ENCODE data around the gene MLF1. TPM values are rescaled to one million over a fixed set of nuclear protein-coding genes. Genes with fewer than 3 reads are reported as not detected.

The MLF1 gene
- total RNA-seq, 4 donors from 2014 or later: 9.3 to 19.4 (median 13.5) TPM

DNA sequence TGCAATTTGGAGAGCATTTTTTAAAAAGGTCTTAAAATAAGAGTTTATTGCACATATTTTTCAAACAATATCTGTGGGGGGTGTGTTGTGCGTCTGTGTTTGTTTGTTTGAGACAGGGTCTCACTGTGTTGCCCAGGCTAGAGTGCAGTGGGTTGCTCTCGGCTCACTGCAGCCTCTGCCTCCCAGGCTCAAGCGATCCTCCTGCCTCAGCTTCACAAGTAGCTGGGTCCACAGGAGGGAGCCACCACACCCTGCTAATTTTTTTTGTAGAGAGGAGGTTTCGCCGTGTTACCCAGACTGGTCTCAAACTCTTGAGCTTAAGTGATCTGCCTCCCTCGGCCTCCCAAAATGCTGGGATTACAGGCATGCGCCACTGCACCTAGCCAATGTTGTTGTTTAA lies 2.7 kb downstream of the MLF1 start:
- H3K4me3 ChIP-seq: no peak overlapping the region
- no peak overlapping the region for H3K27ac ChIP-seq
- TF ChIP-seq, protein P1, sequence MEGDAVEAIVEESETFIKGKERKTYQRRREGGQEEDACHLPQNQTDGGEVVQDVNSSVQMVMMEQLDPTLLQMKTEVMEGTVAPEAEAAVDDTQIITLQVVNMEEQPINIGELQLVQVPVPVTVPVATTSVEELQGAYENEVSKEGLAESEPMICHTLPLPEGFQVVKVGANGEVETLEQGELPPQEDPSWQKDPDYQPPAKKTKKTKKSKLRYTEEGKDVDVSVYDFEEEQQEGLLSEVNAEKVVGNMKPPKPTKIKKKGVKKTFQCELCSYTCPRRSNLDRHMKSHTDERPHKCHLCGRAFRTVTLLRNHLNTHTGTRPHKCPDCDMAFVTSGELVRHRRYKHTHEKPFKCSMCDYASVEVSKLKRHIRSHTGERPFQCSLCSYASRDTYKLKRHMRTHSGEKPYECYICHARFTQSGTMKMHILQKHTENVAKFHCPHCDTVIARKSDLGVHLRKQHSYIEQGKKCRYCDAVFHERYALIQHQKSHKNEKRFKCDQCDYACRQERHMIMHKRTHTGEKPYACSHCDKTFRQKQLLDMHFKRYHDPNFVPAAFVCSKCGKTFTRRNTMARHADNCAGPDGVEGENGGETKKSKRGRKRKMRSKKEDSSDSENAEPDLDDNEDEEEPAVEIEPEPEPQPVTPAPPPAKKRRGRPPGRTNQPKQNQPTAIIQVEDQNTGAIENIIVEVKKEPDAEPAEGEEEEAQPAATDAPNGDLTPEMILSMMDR (IDR thresholded peaks at IDR 0.05): no peak
- no peak for TF ChIP-seq POLR2A (IDR thresholded peaks at IDR 0.05)
- no peak for TF ChIP-seq EP300 (IDR thresholded peaks at IDR 0.05)
- H3K36me3 ChIP-seq: no peaks in the 10 kb centered on the region
- H3K4me1 ChIP-seq: peaks cover 0 to 21% (median 0%) of the 10 kb centered on the region in 4 donors
- no peaks in the 10 kb centered on the region for H3K9me3 ChIP-seq
- no peak for DNase-seq (ENCODE audit: low spot score in 2 of 2)
- WGBS, 2 donors: 85 to 91% methylated on average over 7 of the region's 7 CpGs
- no peaks in the 10 kb centered on the region for H3K27me3 ChIP-seq

DNA sequence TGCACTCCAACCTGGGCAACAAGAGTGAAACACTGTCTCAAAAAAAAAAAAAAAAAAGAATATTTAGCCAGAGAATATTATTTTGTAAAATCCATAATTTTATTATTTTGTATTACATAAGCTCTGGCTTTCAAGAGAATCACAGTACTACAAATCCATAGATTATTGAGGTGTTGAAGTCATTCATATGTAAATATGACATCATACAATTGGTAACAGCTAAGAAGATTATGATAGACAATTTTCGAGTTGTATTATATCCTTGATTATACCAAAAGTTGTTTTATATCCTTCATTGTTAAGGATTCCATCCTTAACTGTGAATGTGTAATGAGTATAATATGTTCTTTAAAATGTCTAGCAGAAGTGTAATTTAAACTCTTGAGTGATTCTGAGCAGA lies 3.7 kb downstream of the MLF1 start:
- Histone ChIP-seq H3K4me1 (peaks cover 0 to 21% (median 0%) of the 10 kb centered on the region in 4 donors), H3K27ac (no peak overlapping the region), H3K27me3 (no peaks in the 10 kb centered on the region), H3K4me3 (no peak overlapping the region), H3K9me3 (no peaks in the 10 kb centered on the region), H3K36me3 (no peaks in the 10 kb centered on the region)
- TF ChIP-seq POLR2A (IDR thresholded peaks at IDR 0.05) (no peak), EP300 (IDR thresholded peaks at IDR 0.05) (no peak)
- TF ChIP-seq, protein P1 (IDR thresholded peaks at IDR 0.05): no peak
- DNase-seq (ENCODE audit: low spot score in 2 of 2): no peak
- WGBS, 2 donors: 76 to 83% methylated on average over 1 of the region's 1 CpG

DNA sequence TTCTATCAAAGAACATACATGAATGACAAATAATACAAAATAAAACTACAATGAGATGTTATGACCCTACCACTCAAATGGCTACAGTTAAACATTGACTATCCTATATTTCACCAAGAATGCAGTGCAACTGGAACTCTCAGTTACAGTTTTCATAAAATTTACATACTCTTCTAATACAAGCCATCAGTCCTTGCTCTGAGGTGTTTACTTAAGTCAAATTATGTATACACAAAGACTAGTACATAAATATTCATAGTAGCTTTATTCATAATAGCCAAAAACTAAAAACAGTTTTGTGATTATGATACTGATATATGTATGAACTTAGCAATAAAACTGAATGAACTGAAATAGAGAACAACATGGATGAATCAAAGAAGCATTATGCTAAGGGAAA lies 19.2 kb downstream of the MLF1 start:
- no peaks in the 10 kb centered on the region for H3K27me3 ChIP-seq
- H3K9me3 ChIP-seq: no peaks in the 10 kb centered on the region
- peaks cover 0 to 6% (median 0%) of the 10 kb centered on the region in 3 donors for H3K36me3 ChIP-seq
- TF ChIP-seq, protein P1 (IDR thresholded peaks at IDR 0.05): no peak
- no peak for TF ChIP-seq POLR2A (IDR thresholded peaks at IDR 0.05)
- TF ChIP-seq EP300 (IDR thresholded peaks at IDR 0.05): no peak
- DNase-seq (ENCODE audit: low spot score in 2 of 2): no peak
- H3K27ac ChIP-seq: no peak overlapping the region
- H3K4me3 ChIP-seq: no peak overlapping the region
- H3K4me1 ChIP-seq: no peaks in the 10 kb centered on the region

DNA sequence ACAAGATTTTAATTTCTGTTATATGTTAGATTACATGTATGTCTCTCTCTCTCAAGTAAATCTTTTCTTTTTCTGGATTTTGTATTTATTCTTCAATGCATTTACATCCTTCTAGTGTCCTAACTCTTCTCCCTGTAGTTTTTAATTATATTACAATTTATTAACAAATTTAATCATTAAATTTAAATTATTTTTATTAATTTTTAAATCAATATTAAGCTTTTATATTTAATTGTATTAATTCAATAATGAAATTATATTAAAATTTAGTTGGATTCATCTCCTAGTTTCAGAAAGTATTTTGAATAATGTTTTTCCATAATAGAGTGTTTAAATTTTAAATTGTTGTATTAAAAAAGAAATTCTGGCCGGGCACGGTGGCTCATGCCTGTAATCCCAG lies 29.8 kb downstream of the MLF1 start:
- Histone ChIP-seq H3K36me3 (peaks cover 0 to 24% (median 0%) of the 10 kb centered on the region in 3 donors), H3K27ac (no peak overlapping the region), H3K9me3 (no peaks in the 10 kb centered on the region), H3K4me1 (no peaks in the 10 kb centered on the region), H3K27me3 (no peaks in the 10 kb centered on the region), H3K4me3 (no peak overlapping the region)
- TF ChIP-seq EP300 (IDR thresholded peaks at IDR 0.05) (no peak), POLR2A (IDR thresholded peaks at IDR 0.05) (no peak)
- TF ChIP-seq, protein P1 (IDR thresholded peaks at IDR 0.05): no peak
- 95 to 97% methylated on average over 2 of the region's 2 CpGs for WGBS, 2 donors
- DNase-seq (ENCODE audit: low spot score in 2 of 2): no peak

DNA sequence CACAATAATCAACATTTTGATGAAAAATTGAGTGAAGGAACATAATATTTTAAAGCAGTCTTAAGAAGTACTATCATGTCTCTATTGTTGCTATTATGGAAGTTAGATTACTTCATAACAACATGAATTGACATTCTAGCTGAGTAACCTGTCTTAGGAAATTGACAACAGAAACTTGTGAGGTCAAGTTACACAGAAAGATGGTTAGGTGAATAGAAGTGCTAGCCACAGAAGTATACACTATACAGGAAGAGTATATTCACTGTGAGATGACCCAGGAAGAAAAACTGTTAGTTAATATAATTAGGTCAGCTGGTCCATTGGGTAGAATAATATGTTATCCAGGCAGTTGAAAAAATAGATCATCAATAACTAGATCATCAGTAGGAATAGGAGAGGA lies 31.2 kb downstream of the MLF1 start:
- no peak for DNase-seq (ENCODE audit: low spot score in 2 of 2)
- Histone ChIP-seq H3K27me3 (no peaks in the 10 kb centered on the region), H3K9me3 (no peaks in the 10 kb centered on the region), H3K4me1 (no peaks in the 10 kb centered on the region), H3K27ac (no peak overlapping the region), H3K4me3 (no peak overlapping the region), H3K36me3 (peaks cover 0 to 24% (median 0%) of the 10 kb centered on the region in 3 donors)
- TF ChIP-seq EP300 (IDR thresholded peaks at IDR 0.05) (no peak), POLR2A (IDR thresholded peaks at IDR 0.05) (no peak)
- TF ChIP-seq, protein P1 (IDR thresholded peaks at IDR 0.05): no peak

Data from tibial nerve (tissue), 4 donors.